Ovary (tissue), 9 donors: ENCODE measurements around the gene FAM47E. TPM values are rescaled to one million over a fixed set of nuclear protein-coding genes. Genes with fewer than 3 reads are reported as not detected.

Experiments used
- DNase-seq, 5 donors: peaks; one replicate each; pipeline ENCODE4 v3.0.0-alpha.2; 2019 to 2020
- H3K27ac ChIP-seq, 2 donors: fragments of 200-600 bp; one replicate each; pipeline versions ENCODE4 v1.5.1 to v1.8.0; 2019 to 2022
- H3K27me3 ChIP-seq: fragments of 200-600 bp; one replicate; pipeline ENCODE4 v1.8.0; 2022
- H3K36me3 ChIP-seq: fragments of 200-600 bp; sonication (generic); one replicate; pipeline ENCODE4 v1.5.1; 2019
- H3K4me1 ChIP-seq: one replicate; pipeline ENCODE4 v1.8.1; 2013; ENCODE audit warnings: mild to moderate bottlenecking, moderate library complexity; ENCODE audit not compliant: insufficient read depth
- H3K4me3 ChIP-seq: fragments of 200-600 bp; sonication (generic); one replicate; pipeline ENCODE4 v1.5.1; 2017
- H3K9me3 ChIP-seq, 2 donors: fragments of 200-600 bp in 1 of 2; sonication (generic) in 1 of 2; one replicate each; pipeline versions ENCODE4 v1.5.1 to v1.8.1; 2013 to 2019; ENCODE audit warnings: mild to moderate bottlenecking in 1 of 2, moderate library complexity in 1 of 2
- CTCF ChIP-seq, 3 donors: fragments of 450-650 bp in 2 of 3; fragments of 200-600 bp in 1 of 3; IDR thresholded peaks; one replicate each; pipeline versions ENCODE4 v1.5.1 to v1.8.0; 2016 to 2022; ENCODE audit warnings: antibody characterized with exemption in 3 of 3, mild to moderate bottlenecking in 1 of 3
- EP300 ChIP-seq: sonication (generic); formaldehyde crosslinking; IDR thresholded peaks from one replicate; pipeline ENCODE4 v1.6.1; 2017; ENCODE audit warnings: antibody characterized with exemption
- POLR2A ChIP-seq: fragments of 450-650 bp; IDR thresholded peaks from one replicate; pipeline ENCODE4 v1.6.1; 2017; ENCODE audit warnings: antibody characterized with exemption, mild to moderate bottlenecking, moderate library complexity
- WGBS, 3 donors: extraction: QIAGEN DNeasy Blood & Tissue Kit in 1 of 3; methylation state at CpG; one replicate each; pipeline versions ENCODE4 v1.1.5 to v1.1.7; 2013 to 2017; 5-methylcytosine and 5-hydroxymethylcytosine counted together
- intact Hi-C, 4 donors: fragments of 100-400 bp; cut with DNase I; formaldehyde crosslinking; loops; one replicate each; pipeline versions ENCODE4 v1.11.0 to v1.15.1; 2022 to 2023
- polyA plus RNA-seq, 2 donors: library from polyadenylated mRNA; stranded (reverse); fragments of 200-250 nt in 1 of 2; fragments of 350-450 nt in 1 of 2; fragmentation: Illumina TruSeq in 1 of 2; extraction: RNeasy Lipid Tissue Mini Kit (QIAGEN cat#74804) in 1 of 2; gene quantifications; one replicate each; pipeline ENCODE4 v1.2.3, GENCODE V29; 2013 to 2014
- total RNA-seq, 7 donors: library from RNA; depleted of rRNA in 2 of 7; stranded (reverse); fragments of >200 nt in 2 of 7; fragmentation: NEBNext Ultra II Directional in 3 of 7; extraction: Animal tissue kit (Norgen Biotek cat#: 25700) in 3 of 7; gene quantifications; one replicate each; pipeline versions ENCODE4 v1.1.0 to v1.2.4, GENCODE V29; 2016 to 2023
- donor health status: DM: no; HTN: no; CAD: no; lungs with moderate emphysema.
- donor health status: DM: no; HTN: no; CAD: no.
- donor health status: Bipolar disorder and iron deficiency.
- donor health status: DM: yes; HTN: yes; CAD: no.
- donor health status: DM: no; HTN: no; CAD: no.
- donor health status: DM: yes; HTN: yes; CAD: no.

FAM47E gene
- total and polyA plus RNA-seq, 9 donors = 0.08 to 8.2 (median 2.1) TPM

GRCh38 chr4:76206222-76206942 is 45.1 kb upstream of the FAM47E start:
- H3K9me3 ChIP-seq = no peaks in the 10 kb centered on the region
- no peak for DNase-seq
- WGBS, 3 donors = 10 to 20% (median 18%) methylated on average over 7 of the region's 7 CpGs
- TF ChIP-seq POLR2A (no peak), CTCF (IDR thresholded peaks at IDR 0.05) (no peak), EP300 (no peak)
- intact Hi-C loops = no loop called here
- peak overlapping the region; percentile 13 to 79 for H3K27ac ChIP-seq
- no peaks in the 10 kb centered on the region for H3K36me3 ChIP-seq
- H3K4me1 ChIP-seq = peaks cover 18% of the 10 kb centered on the region
- no peak overlapping the region for H3K4me3 ChIP-seq
- H3K27me3 ChIP-seq = no peaks in the 10 kb centered on the region

DNA sequence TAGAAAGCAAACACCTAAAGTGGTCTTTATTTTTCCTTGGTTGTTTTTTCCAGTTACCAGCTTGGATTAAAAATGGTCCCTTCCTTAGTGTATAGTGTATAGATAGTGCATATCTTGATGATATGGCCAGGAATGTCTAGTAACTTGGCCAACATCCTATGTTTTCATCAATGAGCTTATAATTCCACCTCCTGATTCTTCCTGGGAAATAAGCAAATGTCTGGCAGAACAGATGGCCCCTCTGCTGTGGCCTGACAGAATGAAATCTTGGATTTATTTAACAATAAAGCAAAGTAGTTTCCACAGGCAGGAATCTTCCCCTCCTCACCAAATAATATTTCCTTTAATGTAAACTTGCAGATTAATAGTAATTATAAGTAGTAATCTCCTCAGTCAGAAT is 44.0 kb upstream of the FAM47E start:
- H3K4me3 ChIP-seq = no peak overlapping the region
- intact Hi-C loops = no loop called here
- no peaks in the 10 kb centered on the region for H3K27me3 ChIP-seq
- no peaks in the 10 kb centered on the region for H3K36me3 ChIP-seq
- H3K4me1 ChIP-seq = peaks cover 19% of the 10 kb centered on the region
- TF ChIP-seq POLR2A (no peak), EP300 (no peak), CTCF (IDR thresholded peaks at IDR 0.05) (no peak)
- H3K27ac ChIP-seq = peak overlapping the region in 1 of 2 donors; percentile 79
- H3K9me3 ChIP-seq = no peaks in the 10 kb centered on the region
- no peak for DNase-seq

- no peak for TF ChIP-seq POLR2A
- TF ChIP-seq CTCF (IDR thresholded peaks at IDR 0.05) = no peak
- no peak for TF ChIP-seq EP300
- Histone ChIP-seq H3K27ac (peak overlapping the region; percentile 73 to 79), H3K4me1 (peaks cover 19% of the 10 kb centered on the region), H3K36me3 (no peaks in the 10 kb centered on the region), H3K27me3 (no peaks in the 10 kb centered on the region), H3K4me3 (no peak overlapping the region), H3K9me3 (no peaks in the 10 kb centered on the region)
- peak; percentile 73 to 84 (median 78) for DNase-seq
- intact Hi-C loops = no loop called here
- WGBS, 3 donors = 8 to 12% (median 9%) methylated on average over 9 of the region's 9 CpGs
Observed at GRCh38 chr4:76208005-76208765, 43.3 kb upstream of the FAM47E start.

GRCh38 chr4:76209881-76210280 is 41.6 kb upstream of the FAM47E start:
- no peaks in the 10 kb centered on the region for H3K36me3 ChIP-seq
- H3K4me3 ChIP-seq = no peak overlapping the region
- TF ChIP-seq CTCF (IDR thresholded peaks at IDR 0.05) (no peak), EP300 (no peak), POLR2A (no peak)
- 68 to 75% (median 74%) methylated on average over 4 of the region's 4 CpGs for WGBS, 3 donors
- H3K4me1 ChIP-seq = peaks cover 19% of the 10 kb centered on the region
- no peaks in the 10 kb centered on the region for H3K9me3 ChIP-seq
- H3K27me3 ChIP-seq = no peaks in the 10 kb centered on the region
- intact Hi-C loops = no loop called here
- DNase-seq = no peak
- peak overlapping the region; percentile 18 to 22 for H3K27ac ChIP-seq
